Body of pancreas (tissue), 4 donors: ENCODE measurements around the gene CFAP100. TPM values are rescaled to one million over a fixed set of nuclear protein-coding genes. Genes with fewer than 3 reads are reported as not detected.

ENCODE experiments used
- ATAC-seq: fragments of 150-250 bp; one replicate; pipeline ENCODE4 v1.9.1; 2016
- DNase-seq, 4 donors: peaks; one replicate each; pipeline ENCODE4 v3.0.0-alpha.2; 2019
- H3K27ac ChIP-seq, 4 donors: fragments of 200-600 bp; sonication (generic); 1 replicate in 3 of 4; 2 replicates in 1 of 4; pipeline versions ENCODE4 v1.5.1 to v1.6.1; 2016 to 2019; ENCODE audit warnings: mild to moderate bottlenecking in 1 of 4, mixed read lengths in 1 of 4, moderate library complexity in 1 of 4
- H3K27me3 ChIP-seq, 2 donors: fragments of 200-600 bp; sonication (generic); one replicate each; pipeline ENCODE4 v1.6.0; 2016; ENCODE audit warnings: mild to moderate bottlenecking in 1 of 2
- H3K36me3 ChIP-seq, 2 donors: fragments of 200-600 bp; sonication (generic); replicated peaks in 1 of 2; 2 replicates each; pipeline ENCODE4 v1.5.1; 2016; ENCODE audit warnings: low read depth in 2 of 2; ENCODE audit not compliant: insufficient read depth in 1 of 2
- H3K4me1 ChIP-seq: fragments of 200-600 bp; sonication (generic); one replicate; pipeline ENCODE4 v1.6.0; 2016
- H3K4me3 ChIP-seq, 2 donors: fragments of 200-600 bp; sonication (generic); 1 replicate in 1 of 2; 2 replicates in 1 of 2; pipeline ENCODE4 v1.5.1; 2016 to 2019
- H3K9me3 ChIP-seq, 3 donors: fragments of 200-600 bp; sonication (generic); 1 replicate in 2 of 3; 2 replicates in 1 of 3; pipeline ENCODE4 v1.5.1; 2016
- POLR2A ChIP-seq, 3 donors: fragments of 450-650 bp; IDR thresholded peaks; one replicate each; pipeline ENCODE4 v1.6.1; 2016; ENCODE audit warnings: antibody characterized with exemption in 3 of 3, mild to moderate bottlenecking in 2 of 3
- WGBS, 2 donors: methylation state at CpG; one replicate each; pipeline ENCODE4 v1.1.5; 2017; 5-methylcytosine and 5-hydroxymethylcytosine counted together
- intact Hi-C: fragments of 100-400 bp; cut with DNase I; formaldehyde crosslinking; loops from one replicate; pipeline ENCODE4 v1.15.1; 2023
- total RNA-seq, 2 donors: library from RNA; depleted of rRNA; stranded (reverse); fragments of >200 nt; gene quantifications; one replicate each; pipeline ENCODE4 v1.1.0, GENCODE V29; 2016
- TF ChIP-seq, protein P1 (sequence below), 7 experiments: fragments of 450-650 bp in 4 of 7; fragments of 200-600 bp in 3 of 7; sonication (generic) in 3 of 7; IDR thresholded peaks; one replicate each; pipeline ENCODE4 v1.5.1; 2016 to 2019; ENCODE audit warnings: antibody characterized with exemption in 7 of 7

Gene CFAP100
- total RNA-seq, 2 donors from 2014 or later: not detected

DNA sequence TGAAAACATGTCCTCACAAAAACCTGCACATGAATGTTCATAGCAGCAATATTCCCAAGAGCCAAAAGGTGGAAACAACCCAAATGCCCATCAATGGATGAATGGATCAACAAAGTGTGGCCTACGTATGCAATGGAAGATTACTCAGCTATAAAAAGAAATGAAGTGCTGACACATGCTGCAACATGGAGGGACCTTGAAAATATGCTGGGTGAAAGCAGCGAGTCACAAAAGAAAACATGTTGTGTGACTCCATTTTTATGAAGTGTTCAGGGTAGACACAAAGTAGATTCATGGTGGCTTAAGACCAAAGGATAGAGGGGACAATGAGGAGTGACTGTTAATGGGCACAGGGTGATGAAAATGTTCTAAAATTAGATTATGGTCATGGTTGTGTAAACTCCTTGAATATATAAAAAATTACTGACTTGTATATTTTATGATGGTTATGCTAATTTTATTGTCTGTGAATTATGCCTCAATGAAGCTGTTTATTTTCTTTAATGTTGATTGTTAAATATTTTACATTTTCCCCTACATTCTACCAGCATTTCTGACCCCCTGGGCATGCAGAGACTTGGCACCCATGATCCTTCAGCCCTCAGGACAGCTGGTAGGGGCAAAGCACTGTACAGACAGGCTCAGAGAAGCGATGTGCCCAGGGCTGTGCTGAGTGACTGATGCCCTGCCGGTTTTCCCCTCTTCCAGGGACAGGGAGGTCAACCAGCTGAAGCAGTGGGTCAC is 37.8 kb downstream of the CFAP100 start:
- intact Hi-C loops: no loop called here
- Histone ChIP-seq H3K27me3 (no peaks in the 10 kb centered on the region), H3K36me3 (peaks cover 0 to 5% of the 10 kb centered on the region in 2 donors), H3K27ac (no peak overlapping the region), H3K9me3 (no peaks in the 10 kb centered on the region), H3K4me3 (no peak overlapping the region), H3K4me1 (no peaks in the 10 kb centered on the region)
- WGBS, 2 donors: 88 to 89% methylated on average over 4 of the region's 4 CpGs
- DNase-seq (no peak), ATAC-seq (no peak)
- no peak for TF ChIP-seq POLR2A (IDR thresholded peaks at IDR 0.05)
- TF ChIP-seq, protein P1, sequence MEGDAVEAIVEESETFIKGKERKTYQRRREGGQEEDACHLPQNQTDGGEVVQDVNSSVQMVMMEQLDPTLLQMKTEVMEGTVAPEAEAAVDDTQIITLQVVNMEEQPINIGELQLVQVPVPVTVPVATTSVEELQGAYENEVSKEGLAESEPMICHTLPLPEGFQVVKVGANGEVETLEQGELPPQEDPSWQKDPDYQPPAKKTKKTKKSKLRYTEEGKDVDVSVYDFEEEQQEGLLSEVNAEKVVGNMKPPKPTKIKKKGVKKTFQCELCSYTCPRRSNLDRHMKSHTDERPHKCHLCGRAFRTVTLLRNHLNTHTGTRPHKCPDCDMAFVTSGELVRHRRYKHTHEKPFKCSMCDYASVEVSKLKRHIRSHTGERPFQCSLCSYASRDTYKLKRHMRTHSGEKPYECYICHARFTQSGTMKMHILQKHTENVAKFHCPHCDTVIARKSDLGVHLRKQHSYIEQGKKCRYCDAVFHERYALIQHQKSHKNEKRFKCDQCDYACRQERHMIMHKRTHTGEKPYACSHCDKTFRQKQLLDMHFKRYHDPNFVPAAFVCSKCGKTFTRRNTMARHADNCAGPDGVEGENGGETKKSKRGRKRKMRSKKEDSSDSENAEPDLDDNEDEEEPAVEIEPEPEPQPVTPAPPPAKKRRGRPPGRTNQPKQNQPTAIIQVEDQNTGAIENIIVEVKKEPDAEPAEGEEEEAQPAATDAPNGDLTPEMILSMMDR (IDR thresholded peaks at IDR 0.05): no peak

DNA sequence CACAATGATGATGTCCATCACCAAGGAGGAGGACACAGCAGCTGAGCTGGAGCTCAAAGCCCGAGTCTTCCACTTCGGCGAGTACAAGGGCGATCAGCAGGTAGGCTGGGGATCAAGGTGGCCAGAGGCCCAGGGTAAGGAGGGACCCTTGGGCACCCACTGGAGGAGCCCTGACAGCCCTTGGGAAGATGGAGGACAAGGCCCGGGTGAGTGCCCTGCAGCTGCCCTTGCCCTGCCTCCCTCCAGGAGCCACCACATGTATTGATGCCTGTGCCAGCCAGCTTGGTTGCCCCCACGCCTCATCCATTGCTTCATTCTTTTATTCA is 38.4 kb downstream of the CFAP100 start:
- no peak overlapping the region for H3K4me3 ChIP-seq
- no peaks in the 10 kb centered on the region for H3K27me3 ChIP-seq
- peaks cover 0 to 7% of the 10 kb centered on the region in 2 donors for H3K36me3 ChIP-seq
- TF ChIP-seq, protein P1 (IDR thresholded peaks at IDR 0.05): no peak
- TF ChIP-seq POLR2A (IDR thresholded peaks at IDR 0.05): no peak
- intact Hi-C loops: no loop called here
- no peaks in the 10 kb centered on the region for H3K9me3 ChIP-seq
- DNase-seq: no peak
- no peak for ATAC-seq
- no peak overlapping the region for H3K27ac ChIP-seq
- WGBS, 2 donors: 95 to 98% methylated on average over 6 of the region's 6 CpGs
- H3K4me1 ChIP-seq: no peaks in the 10 kb centered on the region

DNA sequence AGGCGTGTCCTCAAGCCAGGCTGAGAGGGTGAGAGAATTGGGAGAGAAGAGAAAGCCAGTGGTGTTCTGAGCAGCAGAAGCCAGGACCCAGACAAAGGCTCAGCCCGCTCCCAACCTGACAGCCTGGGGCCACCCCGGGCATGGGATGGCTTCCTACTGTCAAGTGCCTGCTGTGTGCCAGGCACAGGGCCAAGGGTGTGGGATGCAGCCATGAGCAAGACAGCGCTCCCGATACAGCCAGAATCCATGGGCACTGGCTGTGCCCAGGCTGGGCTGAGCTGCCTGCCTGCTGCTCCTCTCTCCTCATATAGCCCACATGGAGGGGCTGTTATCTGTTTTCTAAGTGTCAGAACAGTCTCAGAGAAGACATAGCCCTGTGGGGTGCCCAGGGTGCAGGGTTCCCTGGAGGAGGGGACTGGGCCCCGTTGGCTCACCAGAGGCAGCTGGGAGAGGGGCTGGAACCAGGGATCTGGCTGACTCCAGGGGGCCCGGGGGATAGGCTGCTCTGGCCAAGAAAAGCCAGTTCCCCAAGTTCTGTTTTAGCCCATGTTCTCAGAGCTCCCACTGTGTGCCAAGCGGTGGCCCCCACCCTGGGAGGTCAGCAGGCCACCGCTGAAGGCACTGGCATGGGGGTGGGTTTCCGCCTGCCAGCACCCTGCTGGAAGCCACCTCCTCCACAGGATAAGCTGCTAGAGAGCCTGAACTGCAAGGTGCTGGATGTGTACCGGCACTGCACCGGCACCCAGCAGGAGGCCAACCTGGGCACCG is 39.0 kb downstream of the CFAP100 start:
- intact Hi-C loops: no loop called here

DNA sequence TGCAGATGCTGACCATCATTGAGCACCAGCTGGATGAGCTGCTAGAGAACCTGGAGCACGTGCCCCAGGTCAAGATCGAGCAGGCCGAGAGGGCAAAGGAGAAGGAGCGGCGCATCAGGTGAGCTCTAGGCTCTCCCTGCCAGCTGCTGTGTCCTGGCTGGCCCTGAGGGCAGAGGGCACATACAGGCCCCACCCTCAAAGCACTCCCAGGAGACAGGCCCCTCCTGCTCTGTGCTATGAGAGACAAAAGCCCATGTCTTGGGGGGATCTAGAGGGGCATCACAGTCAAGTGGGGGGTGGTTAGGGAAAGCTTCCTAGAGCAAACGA is 39.5 kb downstream of the CFAP100 start:
- intact Hi-C loops: no loop called here
- no peak overlapping the region for H3K4me3 ChIP-seq
- H3K27ac ChIP-seq: no peak overlapping the region
- H3K9me3 ChIP-seq: no peaks in the 10 kb centered on the region
- no peaks in the 10 kb centered on the region for H3K4me1 ChIP-seq
- no peaks in the 10 kb centered on the region for H3K27me3 ChIP-seq
- no peak for TF ChIP-seq POLR2A (IDR thresholded peaks at IDR 0.05)
- TF ChIP-seq, protein P1 (IDR thresholded peaks at IDR 0.05): no peak
- DNase-seq (no peak), ATAC-seq (no peak)
- peaks cover 0 to 8% of the 10 kb centered on the region in 2 donors for H3K36me3 ChIP-seq
- 82 to 98% methylated on average over 6 of the region's 6 CpGs for WGBS, 2 donors

More for the DNA sequence above, 39.0 kb downstream of the CFAP100 start:
- DNase-seq: no peak
- WGBS, 2 donors: 92 to 94% methylated on average over 6 to 10 of the region's 13 CpGs
- Histone ChIP-seq H3K36me3 (peaks cover 0 to 8% of the 10 kb centered on the region in 2 donors), H3K4me1 (no peaks in the 10 kb centered on the region), H3K27ac (no peak overlapping the region), H3K9me3 (no peaks in the 10 kb centered on the region), H3K27me3 (no peaks in the 10 kb centered on the region), H3K4me3 (no peak overlapping the region)
- ATAC-seq: no peak
- no peak for TF ChIP-seq POLR2A (IDR thresholded peaks at IDR 0.05)
- TF ChIP-seq, protein P1 (IDR thresholded peaks at IDR 0.05): no peak
